ENCODE measurements around the gene RPS6KA4.

RPS6KA4 gene

GRCh38 chr11:64372802-64373597 is 14.0 kb downstream of the RPS6KA4 start:
- peak overlapping the region; percentile 1; the same call in 1 of the 2 replicates for H3K27ac ChIP-seq
- TF ChIP-seq, protein P1, sequence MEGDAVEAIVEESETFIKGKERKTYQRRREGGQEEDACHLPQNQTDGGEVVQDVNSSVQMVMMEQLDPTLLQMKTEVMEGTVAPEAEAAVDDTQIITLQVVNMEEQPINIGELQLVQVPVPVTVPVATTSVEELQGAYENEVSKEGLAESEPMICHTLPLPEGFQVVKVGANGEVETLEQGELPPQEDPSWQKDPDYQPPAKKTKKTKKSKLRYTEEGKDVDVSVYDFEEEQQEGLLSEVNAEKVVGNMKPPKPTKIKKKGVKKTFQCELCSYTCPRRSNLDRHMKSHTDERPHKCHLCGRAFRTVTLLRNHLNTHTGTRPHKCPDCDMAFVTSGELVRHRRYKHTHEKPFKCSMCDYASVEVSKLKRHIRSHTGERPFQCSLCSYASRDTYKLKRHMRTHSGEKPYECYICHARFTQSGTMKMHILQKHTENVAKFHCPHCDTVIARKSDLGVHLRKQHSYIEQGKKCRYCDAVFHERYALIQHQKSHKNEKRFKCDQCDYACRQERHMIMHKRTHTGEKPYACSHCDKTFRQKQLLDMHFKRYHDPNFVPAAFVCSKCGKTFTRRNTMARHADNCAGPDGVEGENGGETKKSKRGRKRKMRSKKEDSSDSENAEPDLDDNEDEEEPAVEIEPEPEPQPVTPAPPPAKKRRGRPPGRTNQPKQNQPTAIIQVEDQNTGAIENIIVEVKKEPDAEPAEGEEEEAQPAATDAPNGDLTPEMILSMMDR (conservative IDR thresholded peaks at IDR 0.05): no peak

DNA sequence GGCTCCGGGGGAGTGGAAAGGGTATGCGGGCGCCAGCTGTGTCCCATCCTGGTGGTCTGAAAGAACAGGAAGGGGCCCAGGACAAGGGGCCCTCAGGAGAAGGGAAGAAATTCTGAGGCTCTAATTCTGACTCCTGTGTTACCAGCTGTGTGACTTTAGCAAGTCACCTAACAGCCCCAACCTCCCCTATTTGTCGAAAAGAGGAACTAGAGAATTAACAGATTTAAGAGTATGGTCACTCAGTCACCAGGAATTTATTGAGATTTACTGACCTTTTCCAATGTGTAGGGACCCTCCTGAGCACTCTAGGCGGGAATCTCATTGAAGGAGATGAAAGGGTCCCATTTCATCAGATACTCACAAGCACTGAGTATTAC is 14.6 kb downstream of the RPS6KA4 start:
- H3K27ac ChIP-seq: peak overlapping the region; percentile 1; the same call in 1 of the 2 replicates
- TF ChIP-seq, protein P1 (conservative IDR thresholded peaks at IDR 0.05): no peak

GRCh38 chr11:64376071-64376470 is 17.1 kb downstream of the RPS6KA4 start:
- H3K27ac ChIP-seq: peak overlapping the region; percentile 99
- TF ChIP-seq, protein P1 (conservative IDR thresholded peaks at IDR 0.05): no peak

GRCh38 chr11:64378335-64378880 is 19.4 kb downstream of the RPS6KA4 start:
- H3K27ac ChIP-seq: peak overlapping the region; percentile 99
- TF ChIP-seq, protein P1 (conservative IDR thresholded peaks at IDR 0.05): peak; percentile 50

DNA sequence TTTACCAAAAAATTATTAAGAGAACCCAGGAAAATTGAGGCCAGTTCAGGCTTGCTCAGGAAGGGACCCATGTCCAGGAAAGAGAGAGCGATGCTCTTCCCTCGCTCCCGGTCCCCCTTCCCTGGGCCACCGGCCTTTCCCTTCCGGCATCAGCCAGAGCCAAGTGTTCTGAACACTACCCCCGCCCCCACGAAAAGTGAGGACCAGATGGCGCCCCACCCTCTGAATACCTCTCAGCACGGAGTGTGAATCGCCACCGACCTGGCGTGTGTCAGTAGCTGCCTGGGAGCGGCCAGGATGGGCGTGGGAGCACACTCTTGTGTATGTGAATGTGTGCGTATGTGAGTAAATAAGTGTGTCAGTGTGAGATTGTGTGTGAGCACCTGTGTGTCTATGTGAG is 20.2 kb downstream of the RPS6KA4 start:
- peak overlapping the region; percentile 99 for H3K27ac ChIP-seq
- TF ChIP-seq, protein P1 (conservative IDR thresholded peaks at IDR 0.05): no peak

DNA sequence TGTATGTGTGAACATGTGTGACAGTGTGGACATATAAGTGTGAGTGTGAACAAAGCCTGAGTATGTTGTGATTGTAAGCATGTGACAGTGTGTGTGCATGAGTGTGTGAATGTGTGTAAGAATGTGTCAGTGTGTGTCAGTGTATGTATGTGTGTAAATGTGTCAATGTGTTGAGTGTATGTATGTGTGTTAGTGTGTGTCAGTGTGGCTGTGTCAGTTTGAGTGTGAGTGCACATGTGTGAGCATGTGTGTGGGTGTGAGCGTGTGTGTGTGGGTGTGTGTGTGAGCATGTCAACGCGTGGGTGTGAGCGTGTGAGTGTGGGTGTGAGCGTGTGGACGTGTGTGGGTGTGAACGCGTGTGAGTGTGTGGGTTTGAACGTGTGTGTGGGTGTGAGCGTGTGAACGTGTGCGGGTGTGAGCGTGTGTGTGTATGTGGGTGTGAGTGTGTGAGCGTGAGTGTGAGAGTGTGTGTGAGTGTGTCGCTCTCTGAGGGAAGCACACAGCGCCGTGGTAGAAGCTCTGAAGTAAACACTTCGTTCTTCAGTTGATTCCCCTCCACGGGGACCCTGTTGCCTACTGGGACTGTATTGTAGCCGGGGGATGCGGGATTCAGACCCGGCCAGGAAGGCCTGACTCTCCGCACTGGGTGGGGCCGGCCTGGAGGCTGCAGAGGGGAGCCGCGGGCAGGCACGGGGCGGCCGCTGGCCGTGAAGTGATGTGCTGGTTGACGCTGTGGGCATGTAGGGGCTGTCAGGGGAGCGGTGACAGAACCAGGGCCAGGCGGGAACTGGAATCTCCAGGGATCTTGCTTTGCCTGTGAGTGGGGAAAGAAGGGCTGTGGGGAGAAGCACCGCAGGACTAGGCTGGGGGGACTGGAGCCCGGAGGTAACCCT is 21.1 kb downstream of the RPS6KA4 start:
- peak overlapping the region; percentile 99 for H3K27ac ChIP-seq
- TF ChIP-seq, protein P1 (conservative IDR thresholded peaks at IDR 0.05): no peak

DNA sequence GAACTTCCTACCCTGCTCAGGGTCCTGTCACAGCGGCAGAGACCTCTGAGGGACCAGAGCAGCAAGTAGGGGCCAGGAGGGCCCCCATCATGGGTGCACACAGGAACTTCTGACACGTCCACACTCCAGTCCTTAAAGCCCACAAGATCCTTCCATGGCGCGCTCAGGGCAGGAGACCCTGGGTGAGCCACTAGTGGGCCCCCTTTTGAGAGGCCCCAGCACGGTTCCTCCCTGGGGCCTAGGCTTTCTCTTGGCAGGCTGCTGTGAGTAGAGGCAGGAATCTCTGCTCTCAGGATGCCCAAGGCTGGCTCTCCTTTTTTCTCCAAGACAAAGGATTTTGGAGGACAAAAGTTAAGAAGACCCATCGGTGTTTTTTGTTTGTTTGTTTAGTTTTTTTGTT is 22.4 kb downstream of the RPS6KA4 start:
- TF ChIP-seq, protein P1 (conservative IDR thresholded peaks at IDR 0.05): 0 out of 2 replicates have a peak, but pooled peaks have one; percentile 7
- peak overlapping the region; percentile 99 for H3K27ac ChIP-seq
